Nephron (organoid): ENCODE measurements around the gene AAMP.

Experiments
- H3K27ac Mint-ChIP-seq, 3 experiments: 2 replicates each; pipeline ENCODE4 v1.8.0; 2020; ENCODE audit warnings: mixed read lengths in 3 of 3, mild to moderate bottlenecking in 2 of 3, moderate library complexity in 1 of 3
- H3K27me3 Mint-ChIP-seq: 2 replicates; pipeline ENCODE4 v1.8.0; 2021; ENCODE audit warnings: low read depth, mild to moderate bottlenecking, moderate library complexity, mixed read lengths
- H3K36me3 Mint-ChIP-seq: 2 replicates; pipeline ENCODE4 v1.8.0; 2020; ENCODE audit warnings: low read depth, mixed read lengths
- H3K4me1 Mint-ChIP-seq: 2 replicates; pipeline ENCODE4 v1.8.0; 2020; ENCODE audit warnings: mixed read lengths
- H3K4me3 Mint-ChIP-seq, 3 experiments: 2 replicates each; pipeline ENCODE4 v1.8.0; 2020; ENCODE audit warnings: mild to moderate bottlenecking in 3 of 3, mixed read lengths in 3 of 3, moderate library complexity in 2 of 3
- H3K9me3 Mint-ChIP-seq: 2 replicates; pipeline ENCODE4 v1.8.0; 2020; ENCODE audit warnings: mixed read lengths
- CTCF ChIP-seq, 3 experiments: fragments of 200-600 bp; sonication (generic); IDR thresholded peaks; one replicate each; pipeline ENCODE4 v1.5.0; 2021; ENCODE audit warnings: antibody characterized with exemption in 3 of 3; ENCODE audit not compliant: unreplicated experiment in 3 of 3

Gene AAMP

DNA sequence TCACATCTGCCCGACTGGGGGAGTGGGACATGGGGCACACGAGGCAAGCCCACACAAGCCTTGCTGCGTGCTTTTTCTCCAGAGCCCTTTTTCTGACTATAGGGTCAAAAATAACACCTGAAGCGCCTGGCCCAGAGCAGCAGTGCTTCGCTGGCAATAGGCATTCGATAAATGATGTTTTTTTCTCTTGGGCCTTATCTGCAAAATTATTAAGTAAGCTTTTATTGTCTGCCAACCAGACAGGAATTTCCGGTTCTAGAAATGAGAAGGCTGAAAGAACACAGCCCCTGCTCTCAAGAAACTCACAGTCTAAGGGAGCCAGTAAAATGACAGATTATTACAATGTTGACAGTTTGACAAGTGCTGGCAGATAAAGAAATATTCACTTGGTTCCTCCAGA is 25.1 kb upstream of the AAMP start:
- Mint-ChIP-seq H3K27ac (peak overlapping the region; percentile 77 to 92 (median 90)), H3K4me1 (peaks cover 47% of the 10 kb centered on the region), H3K4me3 (peak overlapping the region; percentile 29 to 63 (median 36)), H3K27me3 (no peaks in the 10 kb centered on the region), H3K36me3 (no peaks in the 10 kb centered on the region), H3K9me3 (no peaks in the 10 kb centered on the region)
- no peak for TF ChIP-seq CTCF (IDR thresholded peaks at IDR 0.05; ENCODE audit: unreplicated experiment in 3 of 3)

- no peak for TF ChIP-seq CTCF (IDR thresholded peaks at IDR 0.05; ENCODE audit: unreplicated experiment in 3 of 3)
- peaks cover 52% of the 10 kb centered on the region for H3K4me1 Mint-ChIP-seq
- H3K27ac Mint-ChIP-seq: peak overlapping the region; percentile 77 to 92 (median 90)
- H3K4me3 Mint-ChIP-seq: peak overlapping the region; percentile 36 to 63 (median 50)
- H3K9me3 Mint-ChIP-seq: no peaks in the 10 kb centered on the region
- H3K36me3 Mint-ChIP-seq: no peaks in the 10 kb centered on the region
- H3K27me3 Mint-ChIP-seq: no peaks in the 10 kb centered on the region
Observed at GRCh38 chr2:218294430-218295022, 24.6 kb upstream of the AAMP start.

- Mint-ChIP-seq H3K27me3 (no peaks in the 10 kb centered on the region), H3K9me3 (no peaks in the 10 kb centered on the region), H3K4me1 (peaks cover 54% of the 10 kb centered on the region), H3K27ac (peak overlapping the region; percentile 77 to 92 (median 90)), H3K4me3 (peak overlapping the region; percentile 16 to 53 (median 38)), H3K36me3 (no peaks in the 10 kb centered on the region)
- no peak for TF ChIP-seq CTCF (IDR thresholded peaks at IDR 0.05; ENCODE audit: unreplicated experiment in 3 of 3)
Observed at GRCh38 chr2:218293715-218294429, 23.9 kb upstream of the AAMP start.

GRCh38 chr2:218292048-218293014 is 22.4 kb upstream of the AAMP start, which contains the start of gene TMBIM1:
Gene TMBIM1, minus strand, starts transcription at chr2:218292503. Its CDS starts 10,362 bp downstream, at chr2:218282141.
- Mint-ChIP-seq H3K27ac (peak within 1 kb of the TSS; percentile 70 to 95 (median 87)), H3K36me3 (no peaks in the 10 kb centered on the region)
- TF ChIP-seq CTCF (IDR thresholded peaks at IDR 0.05; ENCODE audit: unreplicated experiment in 3 of 3): peak; percentile 94 to 97 (median 96)

GRCh38 chr2:218291318-218292047 is 21.5 kb upstream of the AAMP start:
- Mint-ChIP-seq H3K27me3 (no peaks in the 10 kb centered on the region), H3K27ac (peak overlapping the region; percentile 82 to 94 (median 94)), H3K9me3 (no peaks in the 10 kb centered on the region), H3K36me3 (no peaks in the 10 kb centered on the region), H3K4me3 (peak overlapping the region; percentile 55 to 84 (median 76)), H3K4me1 (peaks cover 67% of the 10 kb centered on the region)
- TF ChIP-seq CTCF (IDR thresholded peaks at IDR 0.05; ENCODE audit: unreplicated experiment in 3 of 3): no peak

More at GRCh38 chr2:218292048-218293014, 22.4 kb upstream of the AAMP start, which contains the start of gene TMBIM1:
- Mint-ChIP-seq H3K9me3 (no peaks in the 10 kb centered on the region), H3K27me3 (no peaks in the 10 kb centered on the region), H3K4me3 (peak within 1 kb of the TSS; percentile 63 to 89 (median 87)), H3K4me1 (peaks cover 59% of the 10 kb centered on the region)
